Measurements from ENCODE around the gene NEURL1B.
"Not testable (repeated sequence)": the region's sequence is repeated elsewhere in the genome, so short reads cannot be mapped to it uniquely, and the experiment has no call there.

Gene NEURL1B

DNA sequence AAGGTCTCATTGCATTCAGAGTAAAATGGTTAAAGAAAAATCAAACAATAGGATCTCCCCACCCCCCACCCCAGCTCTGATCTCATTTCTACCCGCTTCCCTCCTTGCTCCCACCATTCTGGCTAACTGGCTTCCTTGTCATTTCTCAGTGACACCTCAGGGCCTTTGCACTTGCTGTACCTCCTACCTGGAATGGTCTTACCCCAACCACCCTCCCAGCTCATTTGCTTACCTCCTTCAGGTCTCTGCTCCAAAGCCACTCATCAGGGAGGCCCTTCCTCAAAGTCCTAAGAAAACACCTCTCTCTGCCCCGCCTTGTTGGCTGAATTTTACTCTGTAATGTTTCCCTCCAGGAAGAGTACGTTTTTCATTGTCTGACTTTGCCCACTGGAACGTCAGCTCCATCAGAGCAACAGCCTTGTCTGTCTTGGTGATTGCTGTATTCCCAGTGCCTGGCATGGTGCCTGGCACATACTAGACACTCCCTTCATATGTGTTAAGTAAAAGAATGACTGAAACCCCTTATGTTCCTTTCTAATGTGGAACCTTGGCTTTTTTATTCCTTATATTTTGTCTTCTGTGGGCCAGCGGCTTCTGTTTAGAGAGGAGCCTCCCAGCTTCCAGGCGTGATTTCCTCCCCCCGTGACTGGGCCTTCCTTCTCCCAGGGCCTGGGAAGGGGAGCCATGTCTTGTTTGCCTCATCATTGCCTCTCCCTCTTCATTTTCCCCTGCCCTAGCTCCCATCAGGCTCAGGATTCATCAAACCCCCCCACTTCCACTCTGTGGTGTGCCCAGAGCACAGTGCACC is 26.9 kb downstream of the NEURL1B start:
- intact Hi-C loops (cut with DNase I): no loop called here
- DNase-seq: no peak

DNA sequence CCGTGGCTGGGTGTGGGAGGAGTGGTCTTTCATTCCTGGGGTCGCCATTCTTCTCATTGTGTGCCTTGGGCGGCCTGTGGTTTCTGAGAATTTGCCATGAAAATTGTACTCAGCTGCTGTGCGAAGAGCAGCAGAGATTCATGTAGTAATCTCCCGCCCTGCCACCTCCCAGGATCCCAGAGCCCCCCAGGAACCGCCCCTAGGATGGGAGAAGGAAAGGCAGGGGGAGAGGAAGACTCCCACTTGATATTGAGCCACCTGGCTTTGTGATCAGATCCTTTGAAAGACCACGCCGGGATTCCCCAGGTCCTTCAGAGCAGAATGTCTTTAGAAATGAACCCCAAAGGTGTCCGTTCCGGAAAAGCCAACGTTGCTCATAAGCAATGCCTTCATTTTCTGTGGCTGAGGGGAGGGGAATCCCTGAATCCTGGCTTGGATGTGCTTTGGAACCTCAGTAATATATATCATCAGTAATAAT is 27.6 kb downstream of the NEURL1B start:
- intact Hi-C loops (cut with DNase I): no loop called here
- DNase-seq: no peak

DNA sequence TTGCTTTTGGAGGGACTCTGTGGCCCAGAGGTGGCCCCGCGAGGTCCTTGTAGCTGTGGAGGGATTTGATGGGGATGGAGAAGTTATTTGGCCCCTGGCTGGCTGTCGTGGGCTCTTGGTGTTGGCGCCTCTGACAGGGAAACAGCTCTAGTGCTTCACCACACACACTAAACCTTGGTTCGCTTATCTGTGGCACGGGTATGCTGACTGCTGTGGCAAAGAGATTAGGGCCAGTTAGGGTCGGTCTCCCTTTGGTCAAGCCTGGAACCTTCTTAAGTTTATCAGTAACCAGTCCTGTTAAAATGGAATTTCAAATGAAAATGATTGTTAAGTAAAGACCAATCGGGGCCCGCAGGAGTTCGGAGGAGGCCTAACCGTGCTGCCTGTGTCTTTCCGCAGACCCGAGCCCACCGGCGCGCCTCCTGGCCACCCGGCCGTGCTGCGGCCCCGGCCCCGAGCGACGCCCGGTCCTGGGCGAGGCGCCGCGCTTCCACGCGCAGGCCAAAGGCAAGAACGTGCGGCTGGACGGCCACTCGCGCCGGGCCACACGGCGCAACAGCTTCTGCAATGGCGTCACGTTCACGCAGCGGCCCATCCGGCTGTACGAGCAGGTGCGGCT is 28.4 kb downstream of the NEURL1B start:
- no peak for DNase-seq
- intact Hi-C loops (cut with DNase I): no loop called here

DNA sequence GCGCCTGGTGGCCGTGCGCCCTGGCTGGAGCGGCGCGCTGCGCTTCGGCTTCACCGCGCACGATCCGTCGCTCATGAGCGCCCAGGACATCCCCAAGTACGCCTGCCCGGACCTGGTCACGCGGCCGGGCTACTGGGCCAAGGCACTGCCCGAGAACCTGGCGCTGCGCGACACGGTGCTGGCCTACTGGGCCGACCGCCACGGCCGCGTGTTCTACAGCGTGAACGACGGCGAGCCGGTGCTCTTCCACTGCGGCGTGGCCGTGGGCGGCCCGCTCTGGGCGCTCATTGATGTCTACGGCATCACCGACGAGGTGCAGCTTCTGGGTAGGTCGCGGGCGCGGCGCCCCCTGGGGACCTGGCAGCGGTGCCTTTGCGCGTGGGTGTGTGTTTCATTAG is 28.9 kb downstream of the NEURL1B start:
- intact Hi-C loops (cut with DNase I): no loop called here
- DNase-seq: no peak

DNA sequence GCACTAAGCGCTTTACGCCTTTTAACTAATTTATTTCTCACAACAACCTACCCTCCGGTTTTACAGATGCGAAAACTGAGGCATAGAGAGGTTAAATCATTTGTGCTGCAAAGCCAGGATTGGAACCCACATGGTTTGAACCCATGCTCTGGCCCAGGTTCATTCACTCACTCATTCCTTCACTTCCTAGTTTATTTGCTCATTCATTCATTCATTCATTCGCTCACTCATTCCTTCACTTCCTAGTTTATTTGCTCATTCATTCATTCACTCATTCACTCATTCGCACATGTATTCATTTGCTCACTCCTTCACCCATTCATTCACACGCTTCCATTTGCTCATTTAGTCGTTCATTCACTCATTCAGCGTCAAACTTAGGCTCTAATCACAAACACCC is 29.4 kb downstream of the NEURL1B start:
- DNase-seq: no peak
- intact Hi-C loops (cut with DNase I): no loop called here

DNA sequence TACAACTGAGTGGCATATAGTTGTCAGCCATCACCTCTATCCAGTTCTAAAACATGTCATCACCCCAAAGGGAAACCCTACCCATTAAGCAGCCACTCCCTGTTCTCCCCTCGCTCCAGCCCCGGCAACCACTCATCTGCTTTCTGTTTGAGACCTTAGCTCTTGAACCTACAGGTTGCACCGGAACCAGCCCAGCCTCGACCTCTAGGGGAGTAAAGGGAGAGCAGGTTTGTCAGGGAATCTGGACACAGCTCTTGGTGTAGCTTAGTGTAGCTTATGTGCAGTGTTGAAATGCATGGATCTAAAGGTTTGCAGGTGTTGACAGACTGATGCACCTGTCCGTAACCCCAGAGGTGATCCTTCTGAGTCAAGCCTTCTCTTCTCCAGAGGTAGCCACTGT is 30.0 kb downstream of the NEURL1B start:
- intact Hi-C loops (cut with DNase I): no loop called here
- no peak for DNase-seq

DNA sequence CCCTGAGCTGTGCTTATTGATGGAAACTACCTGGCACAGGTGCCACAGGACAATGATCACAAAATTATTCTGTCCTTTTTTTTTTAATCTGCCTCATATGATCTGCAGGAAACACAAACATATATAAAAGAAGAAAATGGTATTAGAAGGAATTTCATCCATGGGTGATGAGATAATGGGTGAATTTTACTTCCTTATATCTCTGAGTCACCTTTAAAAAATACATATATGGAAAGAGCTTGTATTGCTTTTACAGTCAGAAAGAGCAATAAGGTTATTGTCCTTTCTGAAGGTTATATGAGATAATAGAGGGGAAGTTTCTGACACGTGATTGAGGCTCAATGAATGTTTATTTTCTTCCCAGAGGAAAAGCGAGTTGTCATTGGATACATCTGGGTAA is 31.6 kb downstream of the NEURL1B start:
- intact Hi-C loops (cut with DNase I): no loop called here
- DNase-seq: no peak

DNA sequence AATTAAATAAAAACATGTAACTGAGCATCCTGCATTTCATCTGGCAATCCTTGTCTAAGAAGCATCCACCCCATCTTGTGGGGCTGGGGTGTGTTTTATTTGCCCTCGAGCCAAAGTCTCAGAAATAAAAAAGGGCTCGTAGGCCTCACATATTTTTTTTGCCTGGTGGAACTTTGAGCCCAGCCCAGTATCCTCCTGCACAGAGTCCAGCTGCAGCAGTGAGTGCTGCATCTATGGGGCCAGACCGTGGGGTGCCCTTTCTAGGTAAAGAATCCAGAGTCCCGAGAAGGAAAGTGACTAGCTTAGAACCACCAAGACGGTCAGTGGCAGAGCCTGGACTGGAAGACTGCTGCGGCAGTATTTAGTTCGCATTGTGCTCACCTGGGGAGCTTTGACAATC is 33.1 kb downstream of the NEURL1B start:
- intact Hi-C loops (cut with DNase I): no loop called here
- no peak for DNase-seq

DNA sequence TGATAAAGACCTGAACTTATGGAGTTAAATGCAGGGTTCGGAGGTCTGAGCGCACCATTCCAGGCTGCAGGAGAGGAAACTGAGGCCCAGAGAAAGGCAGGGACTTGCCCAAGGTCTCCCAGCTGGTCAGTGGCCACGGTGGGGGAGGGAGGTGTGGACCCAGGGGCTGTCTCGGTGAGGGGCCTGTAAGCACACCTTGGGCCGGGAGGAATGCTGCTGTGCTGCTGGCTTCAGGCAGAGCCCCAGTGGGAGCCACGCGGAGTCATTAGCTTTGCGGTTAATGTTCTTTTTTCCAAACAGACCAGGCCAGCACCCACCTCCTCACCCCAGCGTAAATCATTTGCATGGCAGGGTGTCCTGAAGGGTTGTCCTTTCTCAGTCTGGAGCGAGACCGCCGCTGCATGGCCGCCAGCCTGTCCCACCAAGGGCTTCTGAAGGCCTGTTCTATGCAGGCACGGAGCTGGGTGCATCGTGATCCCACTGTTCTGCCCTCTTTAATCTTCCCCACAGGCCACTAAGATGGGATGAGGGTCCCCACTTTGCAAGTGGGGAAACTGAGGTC is 35.9 kb downstream of the NEURL1B start:
- intact Hi-C loops (cut with DNase I): no loop called here
- DNase-seq: no peak

DNA sequence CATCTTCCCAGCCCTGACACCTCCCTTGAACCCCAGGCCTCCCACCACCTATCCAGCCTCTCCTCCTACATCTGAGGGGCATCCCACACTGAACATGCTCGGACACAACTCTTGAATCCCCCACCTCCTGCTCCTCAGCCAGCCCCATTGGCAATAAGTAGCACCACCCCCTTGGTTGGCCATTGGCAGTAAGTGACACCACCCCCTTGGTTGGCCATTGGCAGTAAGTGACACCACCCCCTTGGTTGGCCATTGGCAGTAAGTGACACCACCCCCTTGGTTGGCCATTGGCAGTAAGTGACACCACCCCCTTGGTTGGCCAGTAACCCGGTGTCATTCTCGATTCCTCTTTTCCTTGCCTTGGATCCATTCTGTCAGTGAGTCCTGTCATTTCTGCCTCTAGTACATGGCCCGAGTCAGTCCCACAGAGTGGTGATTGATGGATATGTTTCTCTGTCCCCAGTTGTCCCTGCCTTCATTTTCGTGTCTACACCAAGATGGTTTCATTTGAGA is 37.4 kb downstream of the NEURL1B start:
- intact Hi-C loops (cut with DNase I); DNase-seq: not testable (repeated sequence)

DNA sequence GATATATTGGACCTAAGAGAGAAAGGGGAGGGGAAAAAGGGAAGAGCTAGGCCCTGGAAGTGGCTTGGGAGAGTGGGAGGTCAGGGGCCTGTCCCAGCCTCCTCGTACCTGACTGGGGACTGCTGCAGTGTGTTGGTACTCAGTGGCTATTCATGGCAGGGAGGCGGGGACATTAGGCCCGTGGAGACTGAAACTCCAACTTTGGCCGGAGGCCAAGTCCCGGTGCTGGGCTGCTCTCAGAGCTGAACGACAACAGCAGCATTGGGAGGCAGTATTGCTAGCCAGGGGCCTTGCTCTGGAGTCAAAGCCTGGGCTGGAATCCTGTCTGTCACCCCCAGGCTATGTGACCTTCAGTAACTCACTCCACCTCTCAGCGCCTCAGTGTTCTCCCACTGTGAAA is 37.8 kb downstream of the NEURL1B start:
- DNase-seq: peak in 41 of 42 donors; percentile 28 to 93 (median 73)
- intact Hi-C loops (cut with DNase I): no loop called here

DNA sequence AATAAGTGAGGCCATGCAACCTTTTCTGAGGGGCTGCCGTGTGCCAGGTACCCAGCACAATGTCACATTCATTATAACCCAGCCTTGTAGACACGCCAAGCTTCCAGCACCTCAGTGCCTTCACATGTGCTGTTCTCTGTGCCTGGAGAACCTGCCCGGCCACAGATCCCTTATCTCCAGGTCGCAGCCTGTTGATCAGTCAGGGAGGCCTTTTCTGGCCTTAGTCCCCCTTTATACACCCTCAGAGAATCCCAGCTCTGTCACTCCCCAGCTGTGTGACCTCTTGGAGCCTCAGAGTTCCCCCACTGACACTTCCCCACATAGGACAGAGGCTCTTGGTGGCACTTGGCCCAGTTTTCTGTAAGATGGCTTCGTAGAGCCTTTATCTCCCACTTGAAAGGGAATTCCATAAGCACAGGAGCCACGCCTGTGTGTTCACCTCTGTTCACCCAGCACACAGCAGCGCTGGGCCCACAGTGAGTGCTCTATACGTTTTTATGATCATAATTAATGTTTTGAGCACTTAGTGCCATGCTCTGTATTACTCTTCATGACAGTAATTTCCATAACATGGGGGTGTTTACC is 38.7 kb downstream of the NEURL1B start:
- DNase-seq: no peak

DNA sequence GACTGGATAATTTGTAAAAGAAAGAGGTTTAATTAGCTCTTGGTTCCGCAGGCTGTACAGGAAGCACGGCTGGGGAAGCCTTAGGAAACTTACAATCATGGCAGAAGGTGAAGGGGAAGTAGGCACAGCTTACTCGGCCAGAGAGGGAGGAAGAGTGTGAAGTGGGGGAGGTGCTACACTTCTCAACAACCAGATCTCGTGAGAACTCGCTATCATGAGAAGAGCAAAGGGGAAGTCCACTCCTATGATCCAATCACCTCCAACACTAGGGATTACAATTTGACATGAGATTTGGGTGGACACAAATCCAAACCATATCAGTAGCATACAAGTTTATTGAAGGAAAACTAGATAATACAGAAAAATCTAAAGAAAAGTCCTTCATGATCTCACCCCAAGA is 39.9 kb downstream of the NEURL1B start:
- DNase-seq: no peak
- intact Hi-C loops (cut with DNase I): no loop called here

More for the DNA sequence above, 38.7 kb downstream of the NEURL1B start:
- intact Hi-C loops (cut with DNase I): no loop called here

DNA sequence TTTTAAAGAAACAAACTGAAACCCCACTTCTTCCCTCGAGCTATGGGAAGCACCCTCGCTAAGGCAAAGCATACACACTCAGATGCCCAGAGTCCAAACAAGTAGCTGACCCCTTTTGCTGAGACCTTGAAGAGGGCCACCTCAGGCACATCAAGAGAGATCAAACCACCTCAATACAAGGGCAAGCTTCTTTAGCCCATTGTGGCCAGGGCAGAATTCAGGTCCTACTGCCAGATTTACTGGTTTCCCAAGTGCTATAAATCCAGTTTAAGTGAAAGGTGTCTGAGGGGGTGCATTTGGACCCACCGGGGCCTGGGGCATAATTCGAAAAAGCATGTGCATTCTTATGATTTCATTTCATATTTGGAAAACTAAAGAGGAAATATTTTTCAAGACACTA is 40.4 kb downstream of the NEURL1B start:
- intact Hi-C loops (cut with DNase I): no loop called here
- no peak for DNase-seq

DNA sequence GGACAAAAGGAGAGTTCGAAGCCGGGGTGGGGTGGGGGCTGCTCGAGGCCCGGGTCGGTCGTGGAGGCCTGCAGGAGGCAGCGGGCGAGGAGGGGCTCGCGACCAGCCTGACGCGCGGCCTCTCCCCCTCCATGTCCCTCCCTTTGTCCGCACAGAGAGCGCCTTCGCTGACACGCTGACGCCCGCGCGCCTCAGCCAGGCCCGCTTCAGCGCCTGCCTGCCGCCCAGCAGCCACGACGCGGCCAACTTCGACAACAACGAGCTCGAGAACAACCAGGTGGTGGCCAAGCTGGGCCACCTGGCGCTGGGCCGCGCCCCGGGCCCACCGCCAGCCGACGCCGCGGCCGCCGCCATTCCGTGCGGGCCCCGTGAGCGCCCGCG is 42.2 kb downstream of the NEURL1B start:
- no peak for DNase-seq
- intact Hi-C loops (cut with DNase I): no loop called here

DNA sequence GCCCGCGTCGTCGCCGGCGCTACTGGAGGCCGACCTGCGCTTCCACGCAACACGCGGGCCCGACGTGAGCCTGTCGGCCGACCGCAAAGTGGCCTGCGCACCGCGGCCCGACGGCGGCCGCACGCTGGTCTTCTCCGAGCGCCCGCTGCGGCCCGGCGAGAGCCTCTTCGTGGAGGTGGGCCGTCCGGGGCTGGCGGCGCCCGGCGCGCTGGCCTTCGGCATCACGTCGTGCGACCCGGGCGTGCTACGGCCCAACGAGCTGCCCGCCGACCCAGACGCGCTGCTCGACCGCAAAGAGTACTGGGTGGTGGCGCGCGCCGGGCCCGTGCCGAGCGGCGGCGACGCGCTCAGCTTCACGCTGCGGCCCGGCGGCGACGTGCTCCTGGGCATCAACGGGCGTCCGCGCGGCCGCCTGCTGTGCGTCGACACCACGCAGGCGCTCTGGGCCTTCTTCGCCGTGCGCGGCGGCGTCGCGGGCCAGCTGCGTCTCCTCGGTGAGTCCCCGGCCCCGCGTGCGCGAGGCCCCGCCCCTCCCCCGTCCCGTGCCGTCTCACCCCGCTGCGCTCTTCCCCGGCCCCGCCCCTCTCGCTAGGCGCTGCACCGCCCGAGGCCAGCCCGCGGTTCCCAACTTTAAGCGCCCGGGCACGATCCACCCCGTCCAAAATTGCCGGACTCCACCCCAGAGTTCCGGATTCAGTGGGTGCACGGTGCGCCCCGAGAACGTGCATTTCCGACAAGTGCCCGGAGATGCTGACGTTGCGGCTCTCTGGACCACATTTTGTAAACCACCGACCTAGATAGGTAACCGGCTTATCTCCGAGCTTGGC is 42.8 kb downstream of the NEURL1B start:
- no peak for DNase-seq
- intact Hi-C loops (cut with DNase I): no loop called here

DNA sequence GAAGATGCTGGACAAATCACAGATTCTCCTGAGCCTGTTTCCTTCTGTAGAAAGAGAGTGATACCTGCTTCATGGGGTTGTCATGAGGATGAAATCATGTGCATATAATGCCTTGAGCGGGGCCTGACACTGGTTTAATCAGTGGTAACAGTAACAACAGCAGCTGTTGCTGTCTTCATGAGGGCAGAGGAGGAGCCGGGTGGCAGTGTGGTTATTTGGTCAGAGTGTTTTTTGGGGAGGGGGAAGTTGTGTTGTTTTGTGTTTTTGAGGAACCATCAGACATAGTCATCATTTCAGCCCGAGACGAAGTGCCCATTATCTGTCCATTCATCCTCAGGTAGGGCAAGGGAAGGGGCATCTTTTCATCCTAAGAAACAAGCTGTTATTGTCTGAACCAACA is 44.0 kb downstream of the NEURL1B start:
- no peak for DNase-seq
- intact Hi-C loops (cut with DNase I): no loop called here

DNA sequence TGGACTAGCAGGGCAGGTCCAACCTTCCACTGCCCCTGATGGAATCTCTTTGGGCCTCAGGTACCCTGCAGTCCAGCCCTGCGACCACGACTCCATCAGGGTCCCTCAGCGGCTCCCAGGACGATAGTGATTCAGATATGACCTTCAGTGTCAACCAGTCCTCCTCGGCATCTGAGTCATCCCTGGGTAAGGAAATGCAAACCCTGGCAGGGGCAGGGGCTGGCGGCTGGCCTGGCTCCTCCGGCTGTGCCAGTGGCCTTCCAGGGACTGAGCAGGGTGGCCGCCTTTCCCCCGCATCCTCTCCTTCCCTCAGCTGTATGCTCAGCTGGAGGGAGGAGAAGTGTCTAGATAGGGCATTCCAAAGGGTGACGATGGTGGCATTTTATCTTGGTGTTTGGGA is 45.0 kb downstream of the NEURL1B start:
- intact Hi-C loops (cut with DNase I): no loop called here
- no peak for DNase-seq
